Erythroblast (primary cell): ENCODE results near the gene ADAM12.

ENCODE experiments used
- GATA1 ChIP-seq: IDR thresholded peaks from 2 replicates; pipeline ENCODE4 v1.6.1; 2011; ENCODE audit warnings: low read depth, mild to moderate bottlenecking, control low read depth, low read length, moderate library complexity
- POLR2A ChIP-seq: IDR thresholded peaks from 2 replicates; pipeline ENCODE4 v1.6.1; 2011; ENCODE audit warnings: mild to moderate bottlenecking, low read length

GRCh38 chr10:126080879-126081411 is 307.3 kb downstream of the ADAM12 start:
- TF ChIP-seq POLR2A: no peak
- no peak for TF ChIP-seq GATA1
